ENCODE data around the gene FANCI.

- no peak for TF ChIP-seq CTCF (IDR thresholded peaks at IDR 0.05; ENCODE audit: low read depth, low read length)
- no peak for TF ChIP-seq EZH2phosphoT487 (IDR thresholded peaks at IDR 0.05; ENCODE audit: low read depth)
Observed at GRCh38 chr15:89282631-89283030, 38.9 kb downstream of the FANCI start.

Data from OCI-LY3 (cell line).